GM12878 (cell line): ENCODE measurements around the gene MICAL3. TPM values are rescaled to one million over a fixed set of nuclear protein-coding genes. Genes with fewer than 3 reads are reported as not detected.
A peak's percentile ranks its signal among the peaks of the same experiment; 100 is the strongest.

Source experiments
- CBX3 ChIP-seq: fragments of 200-600 bp; sonication (generic); IDR thresholded peaks from 2 replicates; pipeline ENCODE4 v1.6.1; 2016; ENCODE audit warnings: low read depth, borderline replicate concordance
- CHD2 ChIP-seq: IDR thresholded peaks from 2 replicates; pipeline ENCODE4 v1.6.1; 2011; ENCODE audit warnings: low read depth, low read length, improper control_type of control experiment, borderline replicate concordance
- CREB1 ChIP-seq: IDR thresholded peaks from 2 replicates; pipeline ENCODE4 v1.6.1; 2012; ENCODE audit warnings: low read depth, mild to moderate bottlenecking, inconsistent platforms
- EP300 ChIP-seq, 2 experiments: fragments of 150-350 bp in 1 of 2; IDR thresholded peaks; 2 replicates each; pipeline ENCODE4 v1.6.1; 2011 to 2012; ENCODE audit warnings: low read depth in 2 of 2, low read length in 2 of 2, borderline replicate concordance in 1 of 2, improper control_type of control experiment in 1 of 2, inconsistent platforms in 1 of 2; ENCODE audit not compliant: control insufficient read depth in 1 of 2
- GATAD2B ChIP-seq: fragments of 450-650 bp; conservative IDR thresholded peaks from 2 replicates; pipeline ENCODE4 v1.6.1; 2017; ENCODE audit warnings: low read depth, mild to moderate bottlenecking, moderate library complexity
- IKZF1 ChIP-seq: fragments of 450-650 bp; conservative IDR thresholded peaks from 2 replicates; pipeline ENCODE4 v1.6.1; 2017; ENCODE audit warnings: antibody characterized with exemption, mild to moderate bottlenecking
- NFYB ChIP-seq: IDR thresholded peaks from 2 replicates; pipeline ENCODE4 v1.6.1; 2011; ENCODE audit warnings: low read depth, mild to moderate bottlenecking, low read length, improper control_type of control experiment, moderate library complexity; ENCODE audit not compliant: insufficient read depth
- NR2F1 ChIP-seq: fragments of 450-650 bp; conservative IDR thresholded peaks from 2 replicates; pipeline ENCODE4 v1.6.1; 2017; ENCODE audit warnings: mild to moderate bottlenecking
- SMARCA5 ChIP-seq: fragments of 450-650 bp; IDR thresholded peaks from 2 replicates; pipeline ENCODE4 v1.6.1; 2017; ENCODE audit warnings: mild to moderate bottlenecking
- YY1 ChIP-seq: IDR thresholded peaks from 2 replicates; pipeline ENCODE4 v1.6.1; 2011; ENCODE audit warnings: low read depth, mild to moderate bottlenecking, low read length
- polyA plus RNA-seq, 11 experiments: library from polyadenylated mRNA; depleted of rRNA in 4 of 11; unstranded in 6 of 11; stranded (reverse) in 5 of 11; fragments of >200 nt; fragmentation: Nextera tagmentation in 4 of 11; fragmentation: Illumina TruSeq in 1 of 11; extraction: Ambion mirVana in 4 of 11; extraction: Trizol in 1 of 11; gene quantifications; 1 replicate in 1 of 11; 2 replicates in 10 of 11; pipeline versions ENCODE4 v1.2.1 to v1.2.3, GENCODE V29; 2011 to 2016; ENCODE audit warnings: inconsistent platforms in 2 of 11, missing spikeins in 2 of 11, low read depth in 1 of 11
- total RNA-seq, 4 experiments: library from RNA; depleted of rRNA in 3 of 4; stranded (reverse); fragments of >200 nt in 3 of 4; fragmentation: Illumina TruSeq in 1 of 4; extraction: Trizol in 1 of 4; gene quantifications; 2 replicates each; pipeline versions ENCODE4 v1.2.1 to v1.2.3, GENCODE V29; 2013 to 2021
- TF ChIP-seq, protein P1 (sequence below): fragments of 150-350 bp; IDR thresholded peaks from 2 replicates; pipeline ENCODE4 v1.6.1; 2016; ENCODE audit warnings: low read depth, low read length
- TF ChIP-seq, protein P2 (sequence below): IDR thresholded peaks from 2 replicates; pipeline ENCODE4 v1.6.1; 2012; ENCODE audit warnings: improper control_type of control experiment, low read depth, low read length; ENCODE audit not compliant: insufficient replicate concordance
- TF ChIP-seq, protein P3 (sequence below): fragments of 450-650 bp; IDR thresholded peaks from 2 replicates; pipeline ENCODE4 v1.6.1; 2018; ENCODE audit warnings: mild to moderate bottlenecking, low read depth, moderate library complexity; ENCODE audit not compliant: partially characterized antibody
- TF ChIP-seq, protein P4 (sequence below): IDR thresholded peaks from 2 replicates; pipeline ENCODE4 v1.6.1; 2012; ENCODE audit warnings: low read length, inconsistent platforms

The MICAL3 gene
- total and polyA plus RNA-seq, 10 of the 15 experiments (the other 5 are each of a cell fraction or from before 2014, with no cell fraction given): 2.6 to 92.2 (median 24.0) TPM

DNA sequence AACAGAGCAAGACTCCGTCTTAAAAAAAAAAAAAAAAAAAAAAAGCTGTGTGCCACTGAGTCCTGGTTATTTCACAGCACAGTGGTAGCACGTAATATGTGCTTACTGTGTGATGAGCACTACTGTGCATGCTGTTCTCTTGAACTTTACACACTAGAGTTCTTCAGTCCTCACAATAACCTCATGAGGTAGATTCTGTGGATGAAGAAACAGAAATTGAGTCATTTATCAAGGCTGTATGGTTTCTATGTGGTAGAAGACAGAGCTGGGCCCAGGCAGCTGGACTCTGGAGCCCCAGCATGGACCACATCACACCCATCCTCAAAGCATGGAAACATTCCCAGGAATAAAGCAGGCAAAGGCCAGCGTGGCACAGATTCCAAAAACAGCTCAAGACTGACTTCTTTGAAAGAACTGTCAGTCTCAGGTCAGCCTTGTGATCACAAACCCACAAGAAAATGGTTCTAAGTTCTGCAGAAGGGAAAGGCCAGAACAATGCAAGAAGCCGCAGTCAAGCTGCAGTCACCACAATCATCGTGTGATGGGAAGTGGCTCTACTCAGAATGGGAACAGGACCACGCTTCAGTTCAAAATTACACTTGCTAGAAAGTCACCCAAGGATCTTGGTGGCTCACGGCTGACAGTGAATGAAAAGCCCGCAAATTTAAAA lies 49.5 kb downstream of the MICAL3 start (continued):
- TF ChIP-seq CBX3 (no peak), YY1 (0 out of 2 replicates have a peak, but pooled peaks have one; percentile 9), GATAD2B (0 out of 2 replicates have a peak, but pooled peaks have one; percentile 16), NR2F1 (0 out of 2 replicates have a peak, but pooled peaks have one; percentile 34), IKZF1 (peak; percentile 82), NFYB (no peak), CHD2 (no peak), SMARCA5 (no peak), EP300 (IDR thresholded peaks at IDR 0.05; ENCODE audit: borderline replicate concordance in 1 of 2, control insufficient read depth in 1 of 2, low read depth in 2 of 2, low read length in 2 of 2) (peak; percentile 33 to 70; a peak in 3 of 4 replicates), CREB1 (no peak; the same call in 1 of the 2 replicates)
- TF ChIP-seq, protein P1, sequence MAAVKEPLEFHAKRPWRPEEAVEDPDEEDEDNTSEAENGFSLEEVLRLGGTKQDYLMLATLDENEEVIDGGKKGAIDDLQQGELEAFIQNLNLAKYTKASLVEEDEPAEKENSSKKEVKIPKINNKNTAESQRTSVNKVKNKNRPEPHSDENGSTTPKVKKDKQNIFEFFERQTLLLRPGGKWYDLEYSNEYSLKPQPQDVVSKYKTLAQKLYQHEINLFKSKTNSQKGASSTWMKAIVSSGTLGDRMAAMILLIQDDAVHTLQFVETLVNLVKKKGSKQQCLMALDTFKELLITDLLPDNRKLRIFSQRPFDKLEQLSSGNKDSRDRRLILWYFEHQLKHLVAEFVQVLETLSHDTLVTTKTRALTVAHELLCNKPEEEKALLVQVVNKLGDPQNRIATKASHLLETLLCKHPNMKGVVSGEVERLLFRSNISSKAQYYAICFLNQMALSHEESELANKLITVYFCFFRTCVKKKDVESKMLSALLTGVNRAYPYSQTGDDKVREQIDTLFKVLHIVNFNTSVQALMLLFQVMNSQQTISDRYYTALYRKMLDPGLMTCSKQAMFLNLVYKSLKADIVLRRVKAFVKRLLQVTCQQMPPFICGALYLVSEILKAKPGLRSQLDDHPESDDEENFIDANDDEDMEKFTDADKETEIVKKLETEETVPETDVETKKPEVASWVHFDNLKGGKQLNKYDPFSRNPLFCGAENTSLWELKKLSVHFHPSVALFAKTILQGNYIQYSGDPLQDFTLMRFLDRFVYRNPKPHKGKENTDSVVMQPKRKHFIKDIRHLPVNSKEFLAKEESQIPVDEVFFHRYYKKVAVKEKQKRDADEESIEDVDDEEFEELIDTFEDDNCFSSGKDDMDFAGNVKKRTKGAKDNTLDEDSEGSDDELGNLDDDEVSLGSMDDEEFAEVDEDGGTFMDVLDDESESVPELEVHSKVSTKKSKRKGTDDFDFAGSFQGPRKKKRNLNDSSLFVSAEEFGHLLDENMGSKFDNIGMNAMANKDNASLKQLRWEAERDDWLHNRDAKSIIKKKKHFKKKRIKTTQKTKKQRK: no peak
- TF ChIP-seq, protein P2, sequence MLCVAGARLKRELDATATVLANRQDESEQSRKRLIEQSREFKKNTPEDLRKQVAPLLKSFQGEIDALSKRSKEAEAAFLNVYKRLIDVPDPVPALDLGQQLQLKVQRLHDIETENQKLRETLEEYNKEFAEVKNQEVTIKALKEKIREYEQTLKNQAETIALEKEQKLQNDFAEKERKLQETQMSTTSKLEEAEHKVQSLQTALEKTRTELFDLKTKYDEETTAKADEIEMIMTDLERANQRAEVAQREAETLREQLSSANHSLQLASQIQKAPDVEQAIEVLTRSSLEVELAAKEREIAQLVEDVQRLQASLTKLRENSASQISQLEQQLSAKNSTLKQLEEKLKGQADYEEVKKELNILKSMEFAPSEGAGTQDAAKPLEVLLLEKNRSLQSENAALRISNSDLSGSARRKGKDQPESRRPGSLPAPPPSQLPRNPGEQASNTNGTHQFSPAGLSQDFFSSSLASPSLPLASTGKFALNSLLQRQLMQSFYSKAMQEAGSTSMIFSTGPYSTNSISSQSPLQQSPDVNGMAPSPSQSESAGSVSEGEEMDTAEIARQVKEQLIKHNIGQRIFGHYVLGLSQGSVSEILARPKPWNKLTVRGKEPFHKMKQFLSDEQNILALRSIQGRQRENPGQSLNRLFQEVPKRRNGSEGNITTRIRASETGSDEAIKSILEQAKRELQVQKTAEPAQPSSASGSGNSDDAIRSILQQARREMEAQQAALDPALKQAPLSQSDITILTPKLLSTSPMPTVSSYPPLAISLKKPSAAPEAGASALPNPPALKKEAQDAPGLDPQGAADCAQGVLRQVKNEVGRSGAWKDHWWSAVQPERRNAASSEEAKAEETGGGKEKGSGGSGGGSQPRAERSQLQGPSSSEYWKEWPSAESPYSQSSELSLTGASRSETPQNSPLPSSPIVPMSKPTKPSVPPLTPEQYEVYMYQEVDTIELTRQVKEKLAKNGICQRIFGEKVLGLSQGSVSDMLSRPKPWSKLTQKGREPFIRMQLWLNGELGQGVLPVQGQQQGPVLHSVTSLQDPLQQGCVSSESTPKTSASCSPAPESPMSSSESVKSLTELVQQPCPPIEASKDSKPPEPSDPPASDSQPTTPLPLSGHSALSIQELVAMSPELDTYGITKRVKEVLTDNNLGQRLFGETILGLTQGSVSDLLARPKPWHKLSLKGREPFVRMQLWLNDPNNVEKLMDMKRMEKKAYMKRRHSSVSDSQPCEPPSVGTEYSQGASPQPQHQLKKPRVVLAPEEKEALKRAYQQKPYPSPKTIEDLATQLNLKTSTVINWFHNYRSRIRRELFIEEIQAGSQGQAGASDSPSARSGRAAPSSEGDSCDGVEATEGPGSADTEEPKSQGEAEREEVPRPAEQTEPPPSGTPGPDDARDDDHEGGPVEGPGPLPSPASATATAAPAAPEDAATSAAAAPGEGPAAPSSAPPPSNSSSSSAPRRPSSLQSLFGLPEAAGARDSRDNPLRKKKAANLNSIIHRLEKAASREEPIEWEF: peak; percentile 46
- TF ChIP-seq, protein P3, sequence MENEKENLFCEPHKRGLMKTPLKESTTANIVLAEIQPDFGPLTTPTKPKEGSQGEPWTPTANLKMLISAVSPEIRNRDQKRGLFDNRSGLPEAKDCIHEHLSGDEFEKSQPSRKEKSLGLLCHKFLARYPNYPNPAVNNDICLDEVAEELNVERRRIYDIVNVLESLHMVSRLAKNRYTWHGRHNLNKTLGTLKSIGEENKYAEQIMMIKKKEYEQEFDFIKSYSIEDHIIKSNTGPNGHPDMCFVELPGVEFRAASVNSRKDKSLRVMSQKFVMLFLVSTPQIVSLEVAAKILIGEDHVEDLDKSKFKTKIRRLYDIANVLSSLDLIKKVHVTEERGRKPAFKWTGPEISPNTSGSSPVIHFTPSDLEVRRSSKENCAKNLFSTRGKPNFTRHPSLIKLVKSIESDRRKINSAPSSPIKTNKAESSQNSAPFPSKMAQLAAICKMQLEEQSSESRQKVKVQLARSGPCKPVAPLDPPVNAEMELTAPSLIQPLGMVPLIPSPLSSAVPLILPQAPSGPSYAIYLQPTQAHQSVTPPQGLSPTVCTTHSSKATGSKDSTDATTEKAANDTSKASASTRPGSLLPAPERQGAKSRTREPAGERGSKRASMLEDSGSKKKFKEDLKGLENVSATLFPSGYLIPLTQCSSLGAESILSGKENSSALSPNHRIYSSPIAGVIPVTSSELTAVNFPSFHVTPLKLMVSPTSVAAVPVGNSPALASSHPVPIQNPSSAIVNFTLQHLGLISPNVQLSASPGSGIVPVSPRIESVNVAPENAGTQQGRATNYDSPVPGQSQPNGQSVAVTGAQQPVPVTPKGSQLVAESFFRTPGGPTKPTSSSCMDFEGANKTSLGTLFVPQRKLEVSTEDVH: no peak
- TF ChIP-seq, protein P4, sequence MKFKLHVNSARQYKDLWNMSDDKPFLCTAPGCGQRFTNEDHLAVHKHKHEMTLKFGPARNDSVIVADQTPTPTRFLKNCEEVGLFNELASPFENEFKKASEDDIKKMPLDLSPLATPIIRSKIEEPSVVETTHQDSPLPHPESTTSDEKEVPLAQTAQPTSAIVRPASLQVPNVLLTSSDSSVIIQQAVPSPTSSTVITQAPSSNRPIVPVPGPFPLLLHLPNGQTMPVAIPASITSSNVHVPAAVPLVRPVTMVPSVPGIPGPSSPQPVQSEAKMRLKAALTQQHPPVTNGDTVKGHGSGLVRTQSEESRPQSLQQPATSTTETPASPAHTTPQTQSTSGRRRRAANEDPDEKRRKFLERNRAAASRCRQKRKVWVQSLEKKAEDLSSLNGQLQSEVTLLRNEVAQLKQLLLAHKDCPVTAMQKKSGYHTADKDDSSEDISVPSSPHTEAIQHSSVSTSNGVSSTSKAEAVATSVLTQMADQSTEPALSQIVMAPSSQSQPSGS: peak; percentile 66; the same call in 1 of the 2 replicates
